ENCODE data around the gene SPOUT1.
"Not testable (repeated sequence)": the region's sequence is repeated elsewhere in the genome, so short reads cannot be mapped to it uniquely, and the experiment has no call there.

Gene SPOUT1

DNA sequence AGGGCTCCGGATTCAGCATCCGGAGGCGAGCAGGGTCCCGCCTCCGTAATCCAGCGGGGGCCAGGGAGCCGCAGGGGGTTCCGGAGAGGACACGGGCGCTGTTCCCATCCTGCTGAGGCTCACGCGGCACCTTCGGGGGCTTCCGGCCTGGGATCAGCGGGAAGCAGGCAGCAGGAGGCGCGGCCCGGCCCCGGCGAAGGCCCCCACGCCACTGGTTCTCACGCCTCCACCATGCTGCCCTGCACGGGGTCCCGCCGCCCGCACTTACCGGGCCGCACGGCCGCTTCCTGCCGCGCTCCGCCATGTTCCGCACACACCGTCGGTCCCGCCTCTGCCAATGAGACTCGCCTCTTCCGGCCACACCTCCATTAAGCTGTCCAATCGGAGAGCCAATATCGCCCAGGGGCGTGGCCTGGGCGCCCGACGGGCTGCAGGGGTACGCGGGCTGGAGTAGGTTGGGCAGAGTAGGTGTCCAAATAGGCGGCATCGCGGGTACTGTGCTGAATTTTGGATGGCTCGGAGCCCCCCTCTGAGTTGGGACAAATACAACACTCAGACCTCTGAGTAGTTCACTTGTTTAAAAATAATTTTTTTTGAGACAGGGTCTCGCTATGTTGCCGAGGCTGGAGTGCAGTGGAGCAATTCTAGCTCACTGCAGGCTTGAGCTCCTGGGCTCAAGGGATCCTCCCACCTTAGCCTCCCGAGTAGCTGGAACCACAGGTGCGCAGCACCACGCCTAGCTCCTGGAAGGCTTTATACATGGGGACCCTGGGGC lies at the start of gene SPOUT1:
TSS of gene SPOUT1 (minus strand) at position 318 of the 775 bp plus-strand sequence. CDS start at position 304, 14 bp downstream.
- peaks cover 32% of the 10 kb centered on the region for H3K36me3 ChIP-seq (ENCODE audit: control insufficient read depth, insufficient read depth, low read length)
- no peaks in the 10 kb centered on the region for H3K27me3 ChIP-seq (ENCODE audit: control insufficient read depth, insufficient read depth, low read length)
- H3K9ac ChIP-seq (ENCODE audit: low read depth, low read length): peak within 1 kb of the TSS; percentile 84
- no peaks in the 10 kb centered on the region for H3K9me3 ChIP-seq (ENCODE audit: control insufficient read depth, insufficient read depth, low read length)
- H3K4me1 ChIP-seq (ENCODE audit: control insufficient read depth, insufficient read depth, low read length): no peaks in the 10 kb centered on the region
- H3K4me3 ChIP-seq (ENCODE audit: low read depth, low read length): peak within 1 kb of the TSS; percentile 76

DNA sequence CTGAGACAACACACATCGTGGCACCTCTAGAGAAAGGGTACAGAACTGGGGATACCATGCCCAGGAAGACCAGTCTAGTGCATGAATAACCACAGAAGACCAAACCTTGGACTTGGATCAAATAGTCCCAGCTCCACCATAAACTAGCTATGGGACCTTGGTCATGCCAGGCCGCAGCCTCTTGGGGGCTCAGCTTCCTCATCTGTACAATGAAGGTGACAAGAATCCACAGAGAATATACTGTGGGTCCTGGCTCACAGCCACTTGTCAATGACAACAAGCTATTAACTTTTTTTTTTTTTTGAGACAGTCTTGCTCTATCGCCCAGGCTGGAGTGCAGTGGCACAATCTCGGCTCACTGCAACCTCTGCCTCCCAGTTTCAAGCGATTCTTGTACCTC lies 48.3 kb upstream of the SPOUT1 start:
- Histone ChIP-seq H3K9ac (ENCODE audit: low read depth, low read length) (no peak overlapping the region), H3K27me3 (ENCODE audit: control insufficient read depth, insufficient read depth, low read length) (no peaks in the 10 kb centered on the region), H3K4me3 (ENCODE audit: low read depth, low read length) (no peak overlapping the region), H3K9me3 (ENCODE audit: control insufficient read depth, insufficient read depth, low read length) (no peaks in the 10 kb centered on the region), H3K36me3 (ENCODE audit: control insufficient read depth, insufficient read depth, low read length) (no peaks in the 10 kb centered on the region), H3K4me1 (ENCODE audit: control insufficient read depth, insufficient read depth, low read length) (no peaks in the 10 kb centered on the region)

DNA sequence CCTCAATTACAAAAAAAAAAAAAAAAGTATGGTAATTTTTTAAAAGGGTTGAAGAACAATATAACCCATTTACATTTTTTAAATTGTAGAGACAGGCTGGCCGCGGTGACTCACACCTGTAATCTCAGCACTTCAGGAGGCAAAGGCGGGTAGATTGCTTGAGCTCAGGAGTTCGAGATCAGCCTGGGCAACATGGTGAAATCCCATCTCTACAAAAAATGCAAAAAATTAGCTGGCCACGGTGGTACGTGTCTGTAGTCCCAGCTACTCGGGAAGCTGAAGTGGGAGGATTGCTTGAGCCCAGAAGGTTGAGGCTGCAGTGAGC lies 41.3 kb upstream of the SPOUT1 start:
- H3K9me3 ChIP-seq (ENCODE audit: control insufficient read depth, insufficient read depth, low read length); H3K36me3 ChIP-seq (ENCODE audit: control insufficient read depth, insufficient read depth, low read length); H3K4me1 ChIP-seq (ENCODE audit: control insufficient read depth, insufficient read depth, low read length); H3K9ac ChIP-seq (ENCODE audit: low read depth, low read length); H3K27me3 ChIP-seq (ENCODE audit: control insufficient read depth, insufficient read depth, low read length); H3K4me3 ChIP-seq (ENCODE audit: low read depth, low read length): not testable (repeated sequence)

- no peaks in the 10 kb centered on the region for H3K9me3 ChIP-seq (ENCODE audit: control insufficient read depth, insufficient read depth, low read length)
- H3K4me3 ChIP-seq (ENCODE audit: low read depth, low read length): no peak overlapping the region
- H3K36me3 ChIP-seq (ENCODE audit: control insufficient read depth, insufficient read depth, low read length): no peaks in the 10 kb centered on the region
- no peak overlapping the region for H3K9ac ChIP-seq (ENCODE audit: low read depth, low read length)
- no peaks in the 10 kb centered on the region for H3K4me1 ChIP-seq (ENCODE audit: control insufficient read depth, insufficient read depth, low read length)
- no peaks in the 10 kb centered on the region for H3K27me3 ChIP-seq (ENCODE audit: control insufficient read depth, insufficient read depth, low read length)
These were observed 40.7 kb upstream of the SPOUT1 start for GRCh38 chr9:128870128-128870940.

DNA sequence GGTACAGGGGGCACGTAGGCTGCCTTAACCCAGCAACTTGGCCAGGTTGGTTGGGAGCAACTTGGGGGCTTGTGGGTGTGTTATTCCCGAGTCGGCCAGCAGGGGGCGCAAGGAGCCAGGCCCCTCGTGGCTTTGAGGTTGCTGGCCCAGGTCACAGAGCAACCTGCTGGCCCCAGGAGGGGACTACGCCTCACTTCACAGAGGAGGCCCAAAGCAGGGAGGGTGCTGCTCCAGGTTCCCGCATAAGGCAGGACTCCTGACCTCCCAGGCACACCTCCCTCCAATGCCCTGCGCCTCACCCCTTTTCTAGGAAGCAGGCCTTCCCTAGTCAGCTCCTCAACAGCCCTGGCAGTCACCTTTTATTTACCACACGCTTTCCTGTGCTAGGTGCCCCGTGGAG lies 34.1 kb upstream of the SPOUT1 start:
- Histone ChIP-seq H3K4me1 (ENCODE audit: control insufficient read depth, insufficient read depth, low read length) (peaks cover 5% of the 10 kb centered on the region), H3K9me3 (ENCODE audit: control insufficient read depth, insufficient read depth, low read length) (no peaks in the 10 kb centered on the region), H3K27me3 (ENCODE audit: control insufficient read depth, insufficient read depth, low read length) (no peaks in the 10 kb centered on the region), H3K36me3 (ENCODE audit: control insufficient read depth, insufficient read depth, low read length) (no peaks in the 10 kb centered on the region), H3K9ac (ENCODE audit: low read depth, low read length) (no peak overlapping the region), H3K4me3 (ENCODE audit: low read depth, low read length) (no peak overlapping the region)

DNA sequence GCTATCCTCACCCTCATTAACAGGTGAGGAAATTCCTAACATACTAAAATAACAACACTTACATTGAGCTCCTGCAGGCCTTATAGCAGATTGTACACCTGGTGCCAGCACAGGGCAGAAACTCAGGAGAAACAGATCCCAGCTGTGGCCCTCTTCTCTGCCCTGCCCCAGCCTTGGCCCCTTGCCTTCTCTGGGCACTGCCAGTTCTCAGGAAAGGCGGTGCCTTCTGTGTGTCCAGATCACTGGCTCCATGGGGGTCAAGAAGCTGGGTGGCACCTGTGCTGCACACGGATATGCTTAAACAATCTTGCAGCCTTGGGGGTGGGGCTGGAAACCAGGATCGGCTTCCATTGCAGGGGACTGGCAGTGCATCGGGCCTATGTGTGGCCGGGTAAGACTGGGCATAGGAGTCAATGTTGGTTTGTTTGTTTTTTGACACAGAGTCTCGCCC lies 32.8 kb upstream of the SPOUT1 start:
- Histone ChIP-seq H3K9me3 (ENCODE audit: control insufficient read depth, insufficient read depth, low read length) (no peaks in the 10 kb centered on the region), H3K27me3 (ENCODE audit: control insufficient read depth, insufficient read depth, low read length) (no peaks in the 10 kb centered on the region), H3K9ac (ENCODE audit: low read depth, low read length) (no peak overlapping the region), H3K36me3 (ENCODE audit: control insufficient read depth, insufficient read depth, low read length) (no peaks in the 10 kb centered on the region), H3K4me3 (ENCODE audit: low read depth, low read length) (no peak overlapping the region), H3K4me1 (ENCODE audit: control insufficient read depth, insufficient read depth, low read length) (peaks cover 5% of the 10 kb centered on the region)

DNA sequence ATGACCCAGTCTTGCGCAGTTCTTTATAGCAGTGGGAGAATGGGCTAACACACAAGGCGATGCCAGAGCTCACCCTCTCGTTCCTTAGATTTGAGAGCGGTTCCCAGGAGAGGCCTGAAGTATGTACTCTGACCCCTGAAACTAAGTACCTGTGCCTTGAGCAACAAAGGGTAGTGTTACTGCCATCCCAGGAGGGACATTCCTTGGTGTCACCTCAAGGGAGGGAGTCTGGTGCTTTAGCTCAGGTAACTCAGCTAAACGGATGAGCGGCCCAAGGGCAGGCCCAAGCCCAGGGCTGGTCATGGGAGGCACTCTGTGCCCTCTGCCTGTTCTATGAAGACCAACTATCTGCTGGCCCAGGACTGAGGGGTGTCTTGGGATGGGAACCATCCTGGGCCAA lies 31.9 kb upstream of the SPOUT1 start:
- Histone ChIP-seq H3K9ac (ENCODE audit: low read depth, low read length) (no peak overlapping the region), H3K36me3 (ENCODE audit: control insufficient read depth, insufficient read depth, low read length) (no peaks in the 10 kb centered on the region), H3K9me3 (ENCODE audit: control insufficient read depth, insufficient read depth, low read length) (no peaks in the 10 kb centered on the region), H3K27me3 (ENCODE audit: control insufficient read depth, insufficient read depth, low read length) (no peaks in the 10 kb centered on the region), H3K4me3 (ENCODE audit: low read depth, low read length) (no peak overlapping the region), H3K4me1 (ENCODE audit: control insufficient read depth, insufficient read depth, low read length) (peaks cover 5% of the 10 kb centered on the region)

- Histone ChIP-seq H3K9me3 (ENCODE audit: control insufficient read depth, insufficient read depth, low read length) (no peaks in the 10 kb centered on the region), H3K9ac (ENCODE audit: low read depth, low read length) (no peak overlapping the region), H3K27me3 (ENCODE audit: control insufficient read depth, insufficient read depth, low read length) (no peaks in the 10 kb centered on the region), H3K4me3 (ENCODE audit: low read depth, low read length) (no peak overlapping the region), H3K36me3 (ENCODE audit: control insufficient read depth, insufficient read depth, low read length) (no peaks in the 10 kb centered on the region), H3K4me1 (ENCODE audit: control insufficient read depth, insufficient read depth, low read length) (peaks cover 5% of the 10 kb centered on the region)
These were observed 31.3 kb upstream of the SPOUT1 start for GRCh38 chr9:128860937-128861336.

GRCh38 chr9:128858476-128858875 lies 28.9 kb upstream of the SPOUT1 start:
- H3K4me3 ChIP-seq (ENCODE audit: low read depth, low read length); H3K36me3 ChIP-seq (ENCODE audit: control insufficient read depth, insufficient read depth, low read length); H3K4me1 ChIP-seq (ENCODE audit: control insufficient read depth, insufficient read depth, low read length); H3K27me3 ChIP-seq (ENCODE audit: control insufficient read depth, insufficient read depth, low read length); H3K9ac ChIP-seq (ENCODE audit: low read depth, low read length); H3K9me3 ChIP-seq (ENCODE audit: control insufficient read depth, insufficient read depth, low read length): not testable (repeated sequence)

DNA sequence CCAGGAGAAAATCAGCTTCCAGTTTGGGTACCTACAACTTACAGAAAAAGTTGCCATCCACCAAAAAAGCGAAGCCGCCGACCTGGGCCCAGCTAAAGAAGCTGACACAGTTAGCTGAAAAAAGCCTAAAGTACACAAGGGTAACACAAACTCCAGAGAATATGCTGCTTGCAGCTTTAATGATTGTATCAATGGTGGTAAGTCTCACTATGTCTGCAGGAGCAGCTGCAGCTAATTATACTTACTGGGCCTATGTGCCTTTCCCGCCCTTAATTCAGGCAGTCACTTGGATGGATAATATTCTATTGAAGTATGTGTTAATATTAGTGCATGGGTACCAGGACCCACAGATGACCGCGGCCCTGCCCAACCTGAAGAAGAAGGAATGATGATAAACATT lies 24.9 kb upstream of the SPOUT1 start:
- H3K4me1 ChIP-seq (ENCODE audit: control insufficient read depth, insufficient read depth, low read length); H3K9me3 ChIP-seq (ENCODE audit: control insufficient read depth, insufficient read depth, low read length); H3K9ac ChIP-seq (ENCODE audit: low read depth, low read length); H3K36me3 ChIP-seq (ENCODE audit: control insufficient read depth, insufficient read depth, low read length); H3K27me3 ChIP-seq (ENCODE audit: control insufficient read depth, insufficient read depth, low read length); H3K4me3 ChIP-seq (ENCODE audit: low read depth, low read length): not testable (repeated sequence)

DNA sequence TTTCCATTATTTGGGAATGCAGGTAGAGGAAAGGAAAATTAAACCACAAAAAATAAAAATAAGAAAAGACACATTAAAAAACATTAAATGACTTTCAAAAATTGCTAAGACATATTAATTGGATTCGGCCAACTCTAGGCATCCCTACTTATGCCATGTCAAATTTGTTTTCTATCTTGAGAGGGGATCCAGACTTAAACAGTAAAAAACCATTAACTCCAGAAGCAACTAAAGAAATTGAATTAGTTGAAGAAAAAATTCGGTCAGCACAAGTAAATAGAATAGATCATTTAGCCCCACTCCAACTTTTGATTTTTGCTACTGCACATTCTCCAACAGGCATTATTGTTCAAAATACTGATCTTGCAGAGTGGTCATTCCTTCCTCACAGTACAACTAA lies 23.1 kb upstream of the SPOUT1 start:
- not testable (repeated sequence) for H3K27me3 ChIP-seq (ENCODE audit: control insufficient read depth, insufficient read depth, low read length); H3K4me3 ChIP-seq (ENCODE audit: low read depth, low read length); H3K9me3 ChIP-seq (ENCODE audit: control insufficient read depth, insufficient read depth, low read length); H3K4me1 ChIP-seq (ENCODE audit: control insufficient read depth, insufficient read depth, low read length); H3K9ac ChIP-seq (ENCODE audit: low read depth, low read length); H3K36me3 ChIP-seq (ENCODE audit: control insufficient read depth, insufficient read depth, low read length)
